Natural killer cell (primary cell): Measurements from ENCODE around the gene NEIL3. TPM values are rescaled to one million over a fixed set of nuclear protein-coding genes. Genes with fewer than 3 reads are reported as not detected.

Experiments
- ATAC-seq, 3 donors: fragments of 150-1000 bp in 2 of 3; fragments of 200-7000 bp in 1 of 3; cut with Tn5 transposase; 1 replicate in 1 of 3; 2 replicates in 2 of 3; pipeline ENCODE4 v1.10.0; 2021; ENCODE audit warnings: mild to moderate bottlenecking in 2 of 3, moderate library complexity in 2 of 3
- DNase-seq, 2 donors: peaks; one replicate each; pipeline versions ENCODE4 v3.0.0 to v3.0.0-alpha.2; 2013 to 2021; ENCODE audit warnings: mixed read lengths in 1 of 2
- H3K27ac ChIP-seq: one replicate; pipeline ENCODE4 v1.5.1; 2013; ENCODE audit warnings: mild to moderate bottlenecking, low read length
- H3K27me3 ChIP-seq: one replicate; pipeline ENCODE4 v1.6.1; 2013; ENCODE audit warnings: low read length; ENCODE audit not compliant: control insufficient read depth, insufficient read depth
- H3K36me3 ChIP-seq: one replicate; pipeline ENCODE4 v1.6.1; 2013; ENCODE audit warnings: low read length; ENCODE audit not compliant: control insufficient read depth, insufficient read depth
- H3K4me1 ChIP-seq: one replicate; pipeline ENCODE4 v1.6.1; 2013; ENCODE audit warnings: low read length; ENCODE audit not compliant: control insufficient read depth, insufficient read depth
- H3K4me3 ChIP-seq: one replicate; pipeline ENCODE4 v1.5.1; 2013; ENCODE audit warnings: low read length
- H3K9me3 ChIP-seq: one replicate; pipeline ENCODE4 v1.6.1; 2013; ENCODE audit warnings: low read length; ENCODE audit not compliant: control insufficient read depth, insufficient read depth
- H3K27ac Mint-ChIP-seq, 2 donors: one replicate each; pipeline ENCODE4 v1.8.0; 2022; ENCODE audit warnings: mild to moderate bottlenecking in 2 of 2, mixed read lengths in 2 of 2, moderate library complexity in 1 of 2
- H3K27me3 Mint-ChIP-seq, 2 donors: one replicate each; pipeline ENCODE4 v1.8.0; 2022; ENCODE audit warnings: low read depth in 2 of 2, mixed read lengths in 2 of 2
- H3K36me3 Mint-ChIP-seq: one replicate; pipeline ENCODE4 v1.8.0; 2022; ENCODE audit warnings: mixed read lengths
- H3K4me1 Mint-ChIP-seq, 2 donors: one replicate each; pipeline ENCODE4 v1.8.0; 2022; ENCODE audit warnings: mixed read lengths in 2 of 2
- H3K4me3 Mint-ChIP-seq: one replicate; pipeline ENCODE4 v1.8.0; 2022; ENCODE audit warnings: mild to moderate bottlenecking, moderate library complexity, mixed read lengths
- H3K9me3 Mint-ChIP-seq, 2 donors: one replicate each; pipeline ENCODE4 v1.8.0; 2022; ENCODE audit warnings: mixed read lengths in 2 of 2
- WGBS: methylation state at CpG from one replicate; pipeline ENCODE4 v1.1.7; 2013; ENCODE audit warnings: missing lambda C conversion rate; ENCODE audit not compliant: insufficient coverage; 5-methylcytosine and 5-hydroxymethylcytosine counted together
- intact Hi-C: fragments of 100-400 bp; cut with micrococcal nuclease; formaldehyde crosslinking; loops from one replicate; pipeline ENCODE4 v1.14.2; 2022
- total RNA-seq, 4 donors: library from RNA; stranded (reverse); fragments of 120-200 nt in 1 of 4; gene quantifications; one replicate each; pipeline versions ENCODE4 v1.2.3 to v1.2.4, GENCODE V29; 2013 to 2022
- TF ChIP-seq, protein P1 (sequence below): fragments of 200-600 bp; IDR thresholded peaks from one replicate; pipeline ENCODE4 v1.8.0; 2022; ENCODE audit warnings: antibody characterized with exemption

The NEIL3 gene
- total RNA-seq, 3 donors from 2014 or later (not counting 1 experiment from before 2014, with no cell fraction given), result 0.45 to 1.9 (median 1.2) TPM

DNA sequence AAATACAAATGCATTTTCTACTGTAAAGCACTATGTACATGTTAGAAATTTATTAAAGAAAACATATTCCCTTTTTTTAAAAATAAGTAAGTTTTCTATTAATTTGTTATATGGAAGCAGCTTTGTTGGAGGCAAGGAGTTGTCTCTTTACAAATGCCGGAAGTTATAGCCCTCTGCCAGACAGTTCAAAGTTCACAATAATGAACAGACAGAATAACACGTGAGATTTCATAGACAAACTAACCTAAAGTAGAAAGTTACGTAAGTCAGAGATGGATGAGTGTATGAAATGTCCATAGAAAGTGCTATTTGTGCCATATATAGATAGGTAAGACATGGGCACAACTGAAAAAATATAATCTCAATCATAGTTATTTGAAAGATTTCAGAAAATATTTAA, 43.9 kb upstream of the NEIL3 start:
- H3K36me3 ChIP-seq, result no peaks in the 10 kb centered on the region
- no peaks in the 10 kb centered on the region for H3K9me3 ChIP-seq
- H3K4me3 Mint-ChIP-seq, result no peak overlapping the region
- H3K4me1 ChIP-seq, result no peaks in the 10 kb centered on the region
- no peaks in the 10 kb centered on the region for H3K27me3 ChIP-seq
- H3K27ac Mint-ChIP-seq, result no peak overlapping the region
- H3K4me1 Mint-ChIP-seq, result no peaks in the 10 kb centered on the region
- no peak for DNase-seq
- WGBS, result 100% methylated on average over 1 of the region's 3 CpGs
- H3K36me3 Mint-ChIP-seq, result no peaks in the 10 kb centered on the region
- H3K9me3 Mint-ChIP-seq, result no peaks in the 10 kb centered on the region
- intact Hi-C loops, result no loop called here
- no peak for ATAC-seq
- TF ChIP-seq, protein P1, sequence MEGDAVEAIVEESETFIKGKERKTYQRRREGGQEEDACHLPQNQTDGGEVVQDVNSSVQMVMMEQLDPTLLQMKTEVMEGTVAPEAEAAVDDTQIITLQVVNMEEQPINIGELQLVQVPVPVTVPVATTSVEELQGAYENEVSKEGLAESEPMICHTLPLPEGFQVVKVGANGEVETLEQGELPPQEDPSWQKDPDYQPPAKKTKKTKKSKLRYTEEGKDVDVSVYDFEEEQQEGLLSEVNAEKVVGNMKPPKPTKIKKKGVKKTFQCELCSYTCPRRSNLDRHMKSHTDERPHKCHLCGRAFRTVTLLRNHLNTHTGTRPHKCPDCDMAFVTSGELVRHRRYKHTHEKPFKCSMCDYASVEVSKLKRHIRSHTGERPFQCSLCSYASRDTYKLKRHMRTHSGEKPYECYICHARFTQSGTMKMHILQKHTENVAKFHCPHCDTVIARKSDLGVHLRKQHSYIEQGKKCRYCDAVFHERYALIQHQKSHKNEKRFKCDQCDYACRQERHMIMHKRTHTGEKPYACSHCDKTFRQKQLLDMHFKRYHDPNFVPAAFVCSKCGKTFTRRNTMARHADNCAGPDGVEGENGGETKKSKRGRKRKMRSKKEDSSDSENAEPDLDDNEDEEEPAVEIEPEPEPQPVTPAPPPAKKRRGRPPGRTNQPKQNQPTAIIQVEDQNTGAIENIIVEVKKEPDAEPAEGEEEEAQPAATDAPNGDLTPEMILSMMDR, result no peak
- no peak overlapping the region for H3K27ac ChIP-seq
- H3K27me3 Mint-ChIP-seq, result no peaks in the 10 kb centered on the region
- H3K4me3 ChIP-seq, result no peak overlapping the region

DNA sequence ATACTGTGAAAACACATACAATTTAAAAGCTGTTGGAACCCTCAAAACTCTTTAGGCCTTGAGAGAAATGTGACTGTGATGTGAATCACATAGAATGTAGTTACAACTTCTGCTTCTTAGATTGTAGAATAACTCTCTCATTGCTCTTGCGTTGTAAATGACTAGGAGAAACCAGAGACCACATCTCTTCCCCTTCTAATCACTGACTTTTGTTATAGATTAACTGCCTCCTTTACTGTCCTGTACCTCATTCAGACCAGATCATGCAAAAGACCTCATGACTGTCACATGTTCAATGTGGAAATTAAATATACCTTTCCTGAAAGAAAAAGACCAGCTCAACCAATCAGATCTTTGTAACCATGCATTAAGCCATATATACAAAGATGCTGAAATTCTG, 43.2 kb upstream of the NEIL3 start:
- no peaks in the 10 kb centered on the region for H3K4me1 ChIP-seq
- Mint-ChIP-seq H3K4me3 (no peak overlapping the region), H3K4me1 (no peaks in the 10 kb centered on the region), H3K9me3 (no peaks in the 10 kb centered on the region), H3K27ac (no peak overlapping the region), H3K27me3 (no peaks in the 10 kb centered on the region), H3K36me3 (no peaks in the 10 kb centered on the region)
- H3K9me3 ChIP-seq, result no peaks in the 10 kb centered on the region
- H3K4me3 ChIP-seq, result no peak overlapping the region
- 91% methylated on average over 1 of the region's 1 CpG for WGBS
- intact Hi-C loops, result no loop called here
- H3K36me3 ChIP-seq, result no peaks in the 10 kb centered on the region
- no peak overlapping the region for H3K27ac ChIP-seq
- DNase-seq (no peak), ATAC-seq (no peak)
- no peaks in the 10 kb centered on the region for H3K27me3 ChIP-seq
- TF ChIP-seq, protein P1, result no peak

DNA sequence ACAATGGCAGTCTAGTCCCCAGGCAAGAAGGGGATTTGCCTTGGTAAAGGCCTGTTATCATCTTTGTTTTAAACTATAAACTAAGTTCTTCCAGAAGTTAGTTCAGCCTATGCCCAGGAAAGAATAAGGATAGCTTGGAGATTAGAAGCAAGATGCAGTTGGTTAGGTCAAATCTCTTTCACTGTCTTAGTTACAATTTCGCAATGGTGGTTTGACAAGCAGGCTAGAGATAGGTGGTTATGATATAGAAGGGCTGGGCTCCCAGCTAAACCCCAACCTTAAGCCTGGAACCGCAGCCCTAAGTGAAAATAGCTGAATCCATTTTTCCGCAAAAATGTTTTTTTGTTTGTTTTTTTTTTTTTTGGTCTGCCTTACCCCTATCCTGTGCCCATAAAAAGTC, 41.8 kb upstream of the NEIL3 start:
- intact Hi-C loops, result no loop called here
- Histone ChIP-seq H3K27ac (no peak overlapping the region), H3K9me3 (no peaks in the 10 kb centered on the region), H3K4me3 (no peak overlapping the region), H3K4me1 (no peaks in the 10 kb centered on the region), H3K27me3 (no peaks in the 10 kb centered on the region), H3K36me3 (no peaks in the 10 kb centered on the region)
- H3K4me3 Mint-ChIP-seq, result no peak overlapping the region
- no peaks in the 10 kb centered on the region for H3K36me3 Mint-ChIP-seq
- ATAC-seq, result no peak
- DNase-seq, result no peak
- no peak overlapping the region for H3K27ac Mint-ChIP-seq
- no peaks in the 10 kb centered on the region for H3K4me1 Mint-ChIP-seq
- TF ChIP-seq, protein P1, result no peak
- no peaks in the 10 kb centered on the region for H3K27me3 Mint-ChIP-seq
- WGBS, result 92% methylated on average over 3 of the region's 3 CpGs
- no peaks in the 10 kb centered on the region for H3K9me3 Mint-ChIP-seq

DNA sequence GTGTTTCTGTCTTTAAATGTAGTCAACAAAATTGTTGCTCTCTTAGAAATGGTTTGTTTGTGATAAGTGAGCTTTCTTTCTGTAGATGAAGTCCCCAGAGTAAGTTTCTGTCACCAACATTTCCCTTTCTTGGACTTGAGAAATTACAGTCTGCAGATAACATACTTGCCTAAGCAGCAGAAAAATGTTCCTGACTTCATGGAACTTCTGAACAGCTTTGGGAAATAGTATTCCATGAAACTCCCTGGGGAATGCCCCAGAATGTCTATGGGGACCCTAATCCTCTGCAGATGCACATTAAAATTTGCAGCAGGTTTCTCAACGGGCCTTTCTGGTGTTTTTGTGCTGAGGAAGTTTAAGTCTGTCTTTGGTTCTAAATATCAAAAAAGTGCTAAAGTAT, 38.6 kb upstream of the NEIL3 start:
- intact Hi-C loops, result no loop called here
- no peaks in the 10 kb centered on the region for H3K27me3 ChIP-seq
- WGBS, result 100% methylated on average over 1 of the region's 1 CpG
- no peaks in the 10 kb centered on the region for H3K4me1 ChIP-seq
- TF ChIP-seq, protein P1, result no peak
- Mint-ChIP-seq H3K27me3 (no peaks in the 10 kb centered on the region), H3K27ac (no peak overlapping the region), H3K4me1 (no peaks in the 10 kb centered on the region), H3K36me3 (no peaks in the 10 kb centered on the region), H3K4me3 (no peak overlapping the region), H3K9me3 (no peaks in the 10 kb centered on the region)
- ATAC-seq, result no peak
- no peak overlapping the region for H3K27ac ChIP-seq
- no peak for DNase-seq
- H3K4me3 ChIP-seq, result no peak overlapping the region
- no peaks in the 10 kb centered on the region for H3K36me3 ChIP-seq
- no peaks in the 10 kb centered on the region for H3K9me3 ChIP-seq
